ENCODE measurements around the gene CAMKK2. TPM values are rescaled to one million over a fixed set of nuclear protein-coding genes. Genes with fewer than 3 reads are reported as not detected.
A peak's percentile ranks its signal among the peaks of the same experiment; 100 is the strongest.

CAMKK2 gene
- total and polyA plus RNA-seq, 4 donors, result 10.5 to 26.0 (median 20.5) TPM

GRCh38 chr12:121238604-121239350, 57.7 kb downstream of the CAMKK2 start:
- Histone ChIP-seq H3K4me3 (ENCODE audit: low read depth in 1 of 3, low read length in 3 of 3) (no peak overlapping the region), H3K27me3 (ENCODE audit: control insufficient read depth in 4 of 4, insufficient read depth in 4 of 4, low read length in 3 of 4) (no peaks in the 10 kb centered on the region), H3K36me3 (ENCODE audit: control insufficient read depth in 4 of 4, insufficient read depth in 3 of 4, low read depth in 1 of 4, low read length in 3 of 4) (peaks cover 1 to 23% (median 16%) of the 10 kb centered on the region in 4 donors), H3K4me1 (ENCODE audit: control insufficient read depth in 4 of 4, insufficient read depth in 4 of 4, low read length in 3 of 4) (peaks cover 7 to 15% (median 10%) of the 10 kb centered on the region in 4 donors), H3K9me3 (ENCODE audit: control insufficient read depth in 4 of 4, low read length in 3 of 4) (no peaks in the 10 kb centered on the region), H3K9ac (ENCODE audit: low read depth in 1 of 2, low read length in 2 of 2) (no peak overlapping the region), H3K27ac (ENCODE audit: low read depth in 1 of 2, low read length in 2 of 2) (peak overlapping the region in 1 of 2 donors; percentile 39)
- DNase-seq (ENCODE audit: low spot score), result no peak
- WGBS, result 78% methylated on average over 7 of the region's 7 CpGs
- no peak for TF ChIP-seq YY1 (IDR thresholded peaks at IDR 0.05)
- TF ChIP-seq FOXA2 (IDR thresholded peaks at IDR 0.05), result no peak
- no peak for TF ChIP-seq JUND (IDR thresholded peaks at IDR 0.05)
- no peak for TF ChIP-seq RAD21 (IDR thresholded peaks at IDR 0.05)
- TF ChIP-seq EGR1 (IDR thresholded peaks at IDR 0.05; ENCODE audit: low read depth in 2 of 2), result no peak
- TF ChIP-seq REST (IDR thresholded peaks at IDR 0.05), result no peak
- TF ChIP-seq FOXA1 (IDR thresholded peaks at IDR 0.05), result no peak
- no peak for TF ChIP-seq ATF3 (IDR thresholded peaks at IDR 0.05)

GRCh38 chr12:121238086-121238485, 58.4 kb downstream of the CAMKK2 start:
- 89% methylated on average over 4 of the region's 4 CpGs for WGBS
- Histone ChIP-seq H3K36me3 (ENCODE audit: control insufficient read depth in 4 of 4, insufficient read depth in 3 of 4, low read depth in 1 of 4, low read length in 3 of 4) (peaks cover 0 to 20% (median 14%) of the 10 kb centered on the region in 4 donors), H3K27me3 (ENCODE audit: control insufficient read depth in 4 of 4, insufficient read depth in 4 of 4, low read length in 3 of 4) (no peaks in the 10 kb centered on the region), H3K27ac (ENCODE audit: low read depth in 1 of 2, low read length in 2 of 2) (no peak overlapping the region), H3K9ac (ENCODE audit: low read depth in 1 of 2, low read length in 2 of 2) (no peak overlapping the region), H3K9me3 (ENCODE audit: control insufficient read depth in 4 of 4, low read length in 3 of 4) (no peaks in the 10 kb centered on the region), H3K4me1 (ENCODE audit: control insufficient read depth in 4 of 4, insufficient read depth in 4 of 4, low read length in 3 of 4) (peaks cover 7 to 15% (median 10%) of the 10 kb centered on the region in 4 donors), H3K4me3 (ENCODE audit: low read depth in 1 of 3, low read length in 3 of 3) (no peak overlapping the region)
- DNase-seq (ENCODE audit: low spot score), result no peak
- TF ChIP-seq HNF4G (IDR thresholded peaks at IDR 0.05), result no peak
- TF ChIP-seq CTCF (IDR thresholded peaks at IDR 0.05; ENCODE audit: low read depth, low read length, missing input control), result no peak
- no peak for TF ChIP-seq ATF3 (IDR thresholded peaks at IDR 0.05)
- TF ChIP-seq ZBTB33 (IDR thresholded peaks at IDR 0.05), result no peak
- no peak for TF ChIP-seq SP1 (IDR thresholded peaks at IDR 0.05)
- no peak for TF ChIP-seq TAF1 (conservative IDR thresholded peaks at IDR 0.05)
- TF ChIP-seq YY1 (IDR thresholded peaks at IDR 0.05), result no peak
- no peak for TF ChIP-seq JUND (IDR thresholded peaks at IDR 0.05)
- no peak for TF ChIP-seq EGR1 (IDR thresholded peaks at IDR 0.05; ENCODE audit: low read depth in 2 of 2)
- TF ChIP-seq RAD21 (IDR thresholded peaks at IDR 0.05), result no peak

Measured in liver (tissue), 9 donors.